Central memory CD8-positive, alpha-beta T cell (primary cell): ENCODE results near the gene RAD51B.

Experiments
- ATAC-seq: fragments of 150-1000 bp; cut with Tn5 transposase; replicated peaks from 2 replicates; pipeline ENCODE4 v1.10.0; 2022; ENCODE audit warnings: mild to moderate bottlenecking, moderate FRiP score, moderate number of reproducible peaks; ENCODE audit not compliant: poor library complexity, severe bottlenecking; ENCODE audit errors: extremely low read depth
- DNase-seq, 2 donors: peaks; one replicate each; pipeline ENCODE4 v3.0.0; 2021; ENCODE audit warnings: low spot score in 2 of 2
- H3K27ac Mint-ChIP-seq: one replicate; pipeline ENCODE4 v1.8.0; 2022; ENCODE audit warnings: low read depth, mild to moderate bottlenecking, moderate library complexity, mixed read lengths
- H3K27me3 Mint-ChIP-seq: one replicate; pipeline ENCODE4 v1.8.0; 2022; ENCODE audit warnings: mixed read lengths
- H3K36me3 Mint-ChIP-seq: one replicate; pipeline ENCODE4 v1.8.0; 2022; ENCODE audit warnings: mild to moderate bottlenecking, moderate library complexity, mixed read lengths; ENCODE audit not compliant: insufficient read depth
- H3K4me1 Mint-ChIP-seq: one replicate; pipeline ENCODE4 v1.8.0; 2022; ENCODE audit warnings: mixed read lengths
- H3K4me3 Mint-ChIP-seq: one replicate; pipeline ENCODE4 v1.8.0; 2022; ENCODE audit warnings: mild to moderate bottlenecking, moderate library complexity, mixed read lengths
- H3K9me3 Mint-ChIP-seq: one replicate; pipeline ENCODE4 v1.8.0; 2022; ENCODE audit warnings: mixed read lengths

The RAD51B gene

GRCh38 chr14:68309616-68310015, 490.0 kb downstream of the RAD51B start:
- no peaks in the 10 kb centered on the region for H3K27me3 Mint-ChIP-seq
- ATAC-seq, result no peak
- no peak overlapping the region for H3K4me3 Mint-ChIP-seq
- no peaks in the 10 kb centered on the region for H3K9me3 Mint-ChIP-seq
- no peaks in the 10 kb centered on the region for H3K4me1 Mint-ChIP-seq
- H3K36me3 Mint-ChIP-seq, result no peaks in the 10 kb centered on the region
- no peak for DNase-seq
- H3K27ac Mint-ChIP-seq, result no peak overlapping the region

GRCh38 chr14:68312300-68312699, 492.7 kb downstream of the RAD51B start:
- Mint-ChIP-seq H3K4me3 (no peak overlapping the region), H3K27me3 (no peaks in the 10 kb centered on the region), H3K4me1 (no peaks in the 10 kb centered on the region), H3K36me3 (no peaks in the 10 kb centered on the region), H3K27ac (no peak overlapping the region), H3K9me3 (no peaks in the 10 kb centered on the region)
- ATAC-seq (no peak), DNase-seq (no peak)

DNA sequence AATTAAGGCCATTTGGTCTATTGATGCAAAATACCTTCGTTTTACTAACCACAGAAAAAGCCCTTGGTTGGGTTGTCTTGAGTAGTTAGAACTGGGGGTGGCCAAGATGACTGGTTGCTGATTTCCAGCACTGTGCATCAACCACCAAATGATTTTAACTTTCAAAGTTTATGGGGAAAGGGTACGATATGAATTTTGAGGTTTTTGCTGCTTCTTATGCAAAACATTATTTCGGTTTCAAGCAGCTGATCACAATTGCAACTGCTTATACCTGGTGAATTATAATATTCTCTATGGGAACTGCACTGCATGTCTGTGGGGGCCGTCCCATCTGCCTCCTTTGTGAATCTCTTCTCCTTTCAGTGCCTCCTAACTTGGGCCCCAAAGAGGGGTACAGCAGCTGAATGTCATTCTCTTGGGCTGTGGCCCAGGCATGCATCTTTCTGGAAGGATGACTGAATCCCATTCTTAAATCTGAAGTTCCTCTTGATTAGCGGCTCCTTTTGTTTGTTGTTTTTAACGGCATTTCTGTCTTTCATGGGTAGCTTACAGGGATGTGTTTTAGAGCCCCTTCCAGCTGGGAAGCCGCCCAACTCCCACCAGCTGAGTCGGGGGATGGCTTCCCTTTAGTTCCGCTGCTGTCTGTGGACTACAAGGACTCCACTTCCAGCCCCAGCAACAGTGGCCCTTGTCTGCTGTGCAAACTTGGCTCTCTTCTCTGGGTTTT, 493.5 kb downstream of the RAD51B start:
- Mint-ChIP-seq H3K4me1 (no peaks in the 10 kb centered on the region), H3K27me3 (no peaks in the 10 kb centered on the region), H3K36me3 (no peaks in the 10 kb centered on the region), H3K4me3 (no peak overlapping the region), H3K27ac (no peak overlapping the region), H3K9me3 (no peaks in the 10 kb centered on the region)
- DNase-seq (no peak), ATAC-seq (no peak)

DNA sequence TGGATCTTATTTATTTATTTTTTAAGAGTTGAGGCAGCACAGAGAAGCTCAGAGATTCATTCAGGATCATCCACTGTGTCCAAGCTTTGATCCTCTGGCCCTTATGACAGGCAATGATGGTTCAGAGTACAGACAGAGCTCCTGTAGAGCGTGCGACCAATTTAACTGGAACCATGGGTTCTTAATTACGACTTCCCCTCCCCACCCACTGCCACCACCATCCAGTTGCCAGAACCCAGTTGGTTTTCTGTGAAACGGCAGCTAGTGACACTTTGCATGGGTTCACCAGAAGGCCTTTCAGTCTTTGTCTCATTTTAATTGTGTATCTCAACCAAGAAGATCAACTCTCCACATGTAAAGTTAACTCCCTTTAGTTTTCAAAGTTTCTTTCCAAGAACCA, 495.1 kb downstream of the RAD51B start:
- Mint-ChIP-seq H3K36me3 (no peaks in the 10 kb centered on the region), H3K27ac (no peak overlapping the region), H3K4me3 (no peak overlapping the region), H3K27me3 (no peaks in the 10 kb centered on the region), H3K9me3 (no peaks in the 10 kb centered on the region), H3K4me1 (no peaks in the 10 kb centered on the region)
- ATAC-seq (no peak), DNase-seq (no peak)

DNA sequence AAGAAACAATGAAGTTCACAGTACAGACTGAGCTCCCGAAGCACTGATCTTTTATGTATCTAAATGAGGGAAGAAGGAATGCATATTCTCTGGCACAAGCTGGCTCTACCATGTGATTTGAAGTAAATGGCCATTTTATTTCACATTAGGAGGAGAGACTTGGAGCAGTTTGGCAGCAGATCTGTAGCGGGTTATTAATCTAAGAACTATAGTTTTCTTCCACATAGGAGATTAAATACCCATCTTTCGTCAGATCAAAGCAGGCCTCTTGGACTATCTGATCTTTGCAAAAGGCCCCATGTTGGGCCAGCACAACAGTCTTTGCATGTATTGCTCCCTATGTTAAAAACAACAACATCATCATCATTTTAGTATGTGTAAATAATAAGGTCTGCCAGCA, 495.5 kb downstream of the RAD51B start:
- ATAC-seq, result no peak
- H3K27ac Mint-ChIP-seq, result no peak overlapping the region
- no peaks in the 10 kb centered on the region for H3K36me3 Mint-ChIP-seq

DNA sequence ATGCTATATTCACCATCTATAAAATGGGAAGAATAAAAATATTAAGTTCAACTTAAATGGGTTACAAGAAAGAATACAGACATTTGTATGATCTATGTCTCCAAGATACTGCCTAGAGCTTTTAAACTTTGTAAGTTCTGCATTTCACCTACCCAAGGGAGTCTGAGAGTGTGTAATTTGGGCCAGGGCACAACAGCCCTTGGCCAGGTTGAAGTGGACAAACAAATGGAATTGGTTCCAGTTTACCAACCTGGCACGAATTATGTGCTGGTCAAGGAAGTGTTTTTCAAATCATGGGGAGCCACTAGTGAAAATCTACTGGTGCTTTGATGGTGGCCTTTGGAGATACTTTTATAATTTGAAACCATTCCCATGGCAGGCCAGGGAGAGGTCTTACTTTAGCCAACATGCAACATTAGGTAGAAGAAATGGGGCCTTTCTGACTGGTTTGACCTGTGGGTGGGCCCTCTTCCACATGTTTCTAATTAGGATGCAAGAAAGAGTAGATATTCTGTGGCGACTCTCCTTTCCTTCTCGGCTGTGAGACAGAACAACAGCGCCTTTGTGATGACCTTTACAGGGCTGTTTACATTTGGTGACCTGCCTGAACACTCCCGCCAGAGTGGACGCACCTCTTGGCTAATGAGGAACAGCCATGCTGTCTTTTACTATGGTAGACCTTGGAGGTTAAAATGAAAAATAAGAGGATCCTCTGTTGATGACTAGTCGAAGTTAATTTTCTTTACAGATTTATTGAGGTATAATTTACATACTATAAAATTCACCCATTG, 496.7 kb downstream of the RAD51B start:
- DNase-seq, result no peak
- H3K4me1 Mint-ChIP-seq, result peaks cover 4% of the 10 kb centered on the region
- no peak overlapping the region for H3K4me3 Mint-ChIP-seq
- no peak for ATAC-seq
- no peaks in the 10 kb centered on the region for H3K36me3 Mint-ChIP-seq
- H3K9me3 Mint-ChIP-seq, result no peaks in the 10 kb centered on the region
- no peaks in the 10 kb centered on the region for H3K27me3 Mint-ChIP-seq
- H3K27ac Mint-ChIP-seq, result no peak overlapping the region

More for the DNA sequence above, 495.5 kb downstream of the RAD51B start:
- H3K4me3 Mint-ChIP-seq, result no peak overlapping the region
- DNase-seq, result no peak
- H3K4me1 Mint-ChIP-seq, result no peaks in the 10 kb centered on the region
- no peaks in the 10 kb centered on the region for H3K27me3 Mint-ChIP-seq
- no peaks in the 10 kb centered on the region for H3K9me3 Mint-ChIP-seq

- Mint-ChIP-seq H3K36me3 (no peaks in the 10 kb centered on the region), H3K27ac (no peak overlapping the region), H3K4me1 (peaks cover 5% of the 10 kb centered on the region), H3K4me3 (no peak overlapping the region), H3K9me3 (no peaks in the 10 kb centered on the region), H3K27me3 (no peaks in the 10 kb centered on the region)
- no peak for DNase-seq
- no peak for ATAC-seq
These were observed 497.7 kb downstream of the RAD51B start for GRCh38 chr14:68317239-68317638.

GRCh38 chr14:68318828-68319227, 499.2 kb downstream of the RAD51B start:
- no peaks in the 10 kb centered on the region for H3K36me3 Mint-ChIP-seq
- no peak overlapping the region for H3K4me3 Mint-ChIP-seq
- no peak overlapping the region for H3K27ac Mint-ChIP-seq
- ATAC-seq (no peak), DNase-seq (no peak)
- H3K9me3 Mint-ChIP-seq, result no peaks in the 10 kb centered on the region
- peaks cover 5% of the 10 kb centered on the region for H3K4me1 Mint-ChIP-seq
- no peaks in the 10 kb centered on the region for H3K27me3 Mint-ChIP-seq

DNA sequence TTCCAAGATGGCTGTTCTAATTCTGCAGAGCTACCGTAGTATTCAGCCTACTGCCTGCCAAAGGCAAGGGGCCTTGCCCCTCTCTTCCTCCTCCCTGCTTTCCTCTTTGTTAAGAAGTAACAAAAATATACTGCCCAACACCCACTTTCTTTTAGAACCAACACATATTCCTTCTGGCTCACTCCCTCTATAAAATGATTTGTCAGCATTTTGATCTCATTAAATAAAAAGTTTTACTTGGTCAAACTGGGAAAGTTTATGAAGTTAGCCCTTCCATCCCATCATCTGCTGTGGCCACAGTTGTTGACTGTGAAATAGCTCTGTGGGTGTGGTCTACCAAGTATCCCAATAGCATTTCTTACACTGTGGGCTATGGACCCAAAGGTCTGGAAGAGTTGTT, 500.9 kb downstream of the RAD51B start:
- Mint-ChIP-seq H3K27ac (no peak overlapping the region), H3K4me3 (no peak overlapping the region), H3K27me3 (no peaks in the 10 kb centered on the region), H3K4me1 (peaks cover 5% of the 10 kb centered on the region), H3K9me3 (no peaks in the 10 kb centered on the region), H3K36me3 (peaks cover 1% of the 10 kb centered on the region)
- DNase-seq, result no peak
- no peak for ATAC-seq

- Mint-ChIP-seq H3K4me1 (peaks cover 5% of the 10 kb centered on the region), H3K4me3 (no peak overlapping the region), H3K36me3 (peaks cover 2% of the 10 kb centered on the region), H3K27me3 (no peaks in the 10 kb centered on the region), H3K9me3 (no peaks in the 10 kb centered on the region), H3K27ac (no peak overlapping the region)
- DNase-seq, result no peak
- no peak for ATAC-seq
These were observed 503.5 kb downstream of the RAD51B start for GRCh38 chr14:68322940-68323620.

DNA sequence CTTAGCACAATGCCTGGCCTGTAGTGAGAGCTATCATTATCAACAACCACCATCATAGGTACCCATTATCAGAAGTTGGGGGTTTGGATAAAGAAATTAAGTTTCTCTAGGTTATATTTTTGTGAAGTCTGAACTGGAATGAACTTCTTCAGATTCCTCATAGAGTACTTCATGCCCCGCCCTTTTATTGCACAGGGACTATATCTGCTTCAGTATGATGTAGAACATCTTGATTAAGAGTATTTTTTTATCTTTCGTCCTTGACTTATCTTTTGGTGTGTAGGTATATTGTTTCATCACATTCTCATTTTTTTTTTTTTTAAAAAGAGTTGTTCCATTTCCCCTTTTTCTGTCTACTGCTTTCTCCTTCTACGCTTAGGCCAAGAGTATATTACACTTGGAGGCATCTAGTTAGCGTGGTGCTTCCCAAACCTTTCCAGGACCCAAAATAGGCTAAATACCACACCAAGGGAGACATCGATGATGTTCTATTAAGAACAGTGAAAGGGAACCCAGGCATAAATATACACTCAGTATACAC, 505.8 kb downstream of the RAD51B start:
- no peaks in the 10 kb centered on the region for H3K9me3 Mint-ChIP-seq
- H3K4me1 Mint-ChIP-seq, result peaks cover 5% of the 10 kb centered on the region
- no peak overlapping the region for H3K27ac Mint-ChIP-seq
- no peak overlapping the region for H3K4me3 Mint-ChIP-seq
- H3K27me3 Mint-ChIP-seq, result no peaks in the 10 kb centered on the region
- H3K36me3 Mint-ChIP-seq, result peaks cover 2% of the 10 kb centered on the region
- ATAC-seq (no peak), DNase-seq (no peak)

DNA sequence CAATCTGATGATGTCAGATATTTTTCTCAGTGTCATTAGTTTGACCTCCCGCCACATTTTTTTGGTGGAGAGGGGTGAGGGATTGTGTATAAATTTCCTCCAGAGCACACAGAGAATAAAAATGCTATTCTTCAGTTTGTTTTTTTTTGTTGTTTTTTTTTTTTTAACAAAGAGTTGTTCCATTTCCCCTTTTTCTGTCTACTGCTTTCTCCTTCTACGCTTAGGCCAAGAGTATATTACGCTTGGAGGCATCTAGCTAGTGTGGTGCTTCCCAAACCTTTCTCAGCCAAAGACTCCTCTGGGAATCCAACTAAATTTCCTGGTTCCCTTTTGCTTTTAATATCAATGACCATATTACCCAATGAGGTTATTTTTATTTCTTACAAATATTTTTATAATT, 507.7 kb downstream of the RAD51B start:
- H3K27me3 Mint-ChIP-seq, result no peaks in the 10 kb centered on the region
- H3K4me1 Mint-ChIP-seq, result no peaks in the 10 kb centered on the region
- no peaks in the 10 kb centered on the region for H3K9me3 Mint-ChIP-seq
- DNase-seq (no peak), ATAC-seq (no peak)
- peaks cover 2% of the 10 kb centered on the region for H3K36me3 Mint-ChIP-seq
- H3K27ac Mint-ChIP-seq, result no peak overlapping the region
- no peak overlapping the region for H3K4me3 Mint-ChIP-seq
